ENCODE measurements around the gene EHMT1. TPM values are rescaled to one million over a fixed set of nuclear protein-coding genes. Genes with fewer than 3 reads are reported as not detected.
A peak's percentile ranks its signal among the peaks of the same experiment; 100 is the strongest.
"Not testable (repeated sequence)": the region's sequence is repeated elsewhere in the genome, so short reads cannot be mapped to it uniquely, and the experiment has no call there.

EHMT1 gene
- total RNA-seq, 2 experiments from 2014 or later: 66.0 to 70.8 TPM

- H3K9me3 Mint-ChIP-seq: no peaks in the 10 kb centered on the region
- peak overlapping the region; percentile 14 for H3K4me3 Mint-ChIP-seq
- H3K4me1 Mint-ChIP-seq (ENCODE audit: low read depth): peaks cover 52% of the 10 kb centered on the region
- ChIA-PET POLR2A (no interaction called here), CTCF (no interaction called here)
- H3K36me3 Mint-ChIP-seq: peaks cover 8% of the 10 kb centered on the region
- no peaks in the 10 kb centered on the region for H3K27me3 Mint-ChIP-seq
- intact Hi-C loops (cut with micrococcal nuclease): loop anchor here (2.0 kb wide), 1 partner anchor 18 kb away; no protein-coding TSS in a partner anchor
- peak overlapping the region; percentile 4 for H3K27ac Mint-ChIP-seq
- peak; percentile 24 for DNase-seq
These were observed 2.4 kb downstream of the EHMT1 start for GRCh38 chr9:137621131-137621757.

- intact Hi-C loops (cut with micrococcal nuclease); POLR2A ChIA-PET; H3K4me3 Mint-ChIP-seq; DNase-seq; CTCF ChIA-PET; H3K27me3 Mint-ChIP-seq; H3K9me3 Mint-ChIP-seq; H3K36me3 Mint-ChIP-seq: not testable (repeated sequence)
- peaks cover 50% of the 10 kb centered on the region for H3K4me1 Mint-ChIP-seq (ENCODE audit: low read depth)
- H3K27ac Mint-ChIP-seq: peak overlapping the region; percentile 33
These were observed 3.4 kb downstream of the EHMT1 start for GRCh38 chr9:137622211-137622610.

- Mint-ChIP-seq H3K9me3 (no peaks in the 10 kb centered on the region), H3K27ac (peak overlapping the region; percentile 28), H3K27me3 (no peaks in the 10 kb centered on the region), H3K4me1 (ENCODE audit: low read depth) (peaks cover 50% of the 10 kb centered on the region), H3K4me3 (no peak overlapping the region), H3K36me3 (peaks cover 9% of the 10 kb centered on the region)
- no peak for DNase-seq
- intact Hi-C loops (cut with micrococcal nuclease): no loop called here
- ChIA-PET CTCF (no interaction called here), POLR2A (interaction anchor here (0.6 kb wide), 1 partner anchor 12 kb away, joined by 3 read pairs; no protein-coding TSS in a partner anchor)
These were observed 7.7 kb downstream of the EHMT1 start for GRCh38 chr9:137626464-137626863.

GRCh38 chr9:137627406-137627805, 8.6 kb downstream of the EHMT1 start:
- intact Hi-C loops (cut with micrococcal nuclease); H3K4me3 Mint-ChIP-seq; DNase-seq; H3K27ac Mint-ChIP-seq; POLR2A ChIA-PET; H3K27me3 Mint-ChIP-seq; H3K9me3 Mint-ChIP-seq; H3K36me3 Mint-ChIP-seq: not testable (repeated sequence)
- H3K4me1 Mint-ChIP-seq (ENCODE audit: low read depth): peaks cover 51% of the 10 kb centered on the region
- CTCF ChIA-PET: interaction anchor here (1.8 kb wide), 1 partner anchor 46 kb away, joined by 7 read pairs; no protein-coding TSS in a partner anchor

GRCh38 chr9:137630126-137630525, 11.3 kb downstream of the EHMT1 start:
- intact Hi-C loops (cut with micrococcal nuclease): no loop called here
- peaks cover 61% of the 10 kb centered on the region for H3K4me1 Mint-ChIP-seq (ENCODE audit: low read depth)
- no peaks in the 10 kb centered on the region for H3K27me3 Mint-ChIP-seq
- POLR2A ChIA-PET: interaction anchor here (0.9 kb wide), 1 partner anchor 10 kb away, joined by 3 read pairs; no protein-coding TSS in a partner anchor
- no peak for DNase-seq
- no peak overlapping the region for H3K4me3 Mint-ChIP-seq
- peaks cover 4% of the 10 kb centered on the region for H3K36me3 Mint-ChIP-seq
- no peak overlapping the region for H3K27ac Mint-ChIP-seq
- no peaks in the 10 kb centered on the region for H3K9me3 Mint-ChIP-seq
- CTCF ChIA-PET: no interaction called here

- Mint-ChIP-seq H3K4me3 (no peak overlapping the region), H3K4me1 (ENCODE audit: low read depth) (peaks cover 55% of the 10 kb centered on the region), H3K9me3 (no peaks in the 10 kb centered on the region), H3K27ac (no peak overlapping the region), H3K36me3 (peaks cover 4% of the 10 kb centered on the region), H3K27me3 (no peaks in the 10 kb centered on the region)
- ChIA-PET CTCF (no interaction called here), POLR2A (no interaction called here)
- DNase-seq: no peak
- intact Hi-C loops (cut with micrococcal nuclease): no loop called here
These were observed 11.9 kb downstream of the EHMT1 start for GRCh38 chr9:137630679-137631078.

GRCh38 chr9:137631345-137632229, 12.8 kb downstream of the EHMT1 start:
- Mint-ChIP-seq H3K27ac (no peak overlapping the region), H3K36me3 (peaks cover 4% of the 10 kb centered on the region), H3K27me3 (no peaks in the 10 kb centered on the region), H3K9me3 (no peaks in the 10 kb centered on the region), H3K4me1 (ENCODE audit: low read depth) (peaks cover 56% of the 10 kb centered on the region), H3K4me3 (no peak overlapping the region)
- no peak for DNase-seq
- intact Hi-C loops (cut with micrococcal nuclease): no loop called here
- ChIA-PET CTCF (no interaction called here), POLR2A (no interaction called here)

- CTCF ChIA-PET: no interaction called here
- POLR2A ChIA-PET: no interaction called here
- no peak for DNase-seq
- intact Hi-C loops (cut with micrococcal nuclease): no loop called here
- Mint-ChIP-seq H3K4me3 (no peak overlapping the region), H3K4me1 (ENCODE audit: low read depth) (peaks cover 57% of the 10 kb centered on the region), H3K27me3 (no peaks in the 10 kb centered on the region), H3K36me3 (peaks cover 4% of the 10 kb centered on the region), H3K27ac (no peak overlapping the region), H3K9me3 (no peaks in the 10 kb centered on the region)
These were observed 13.7 kb downstream of the EHMT1 start for GRCh38 chr9:137632230-137633161.

- ChIA-PET CTCF (no interaction called here), POLR2A (interaction anchor here (0.6 kb wide), 1 partner anchor 82 kb away, joined by 3 read pairs; the partner anchor contains the start of gene MRPL41)
- H3K27me3 Mint-ChIP-seq: no peaks in the 10 kb centered on the region
- intact Hi-C loops (cut with micrococcal nuclease): no loop called here
- H3K9me3 Mint-ChIP-seq: no peaks in the 10 kb centered on the region
- H3K36me3 Mint-ChIP-seq: peaks cover 2% of the 10 kb centered on the region
- peaks cover 53% of the 10 kb centered on the region for H3K4me1 Mint-ChIP-seq (ENCODE audit: low read depth)
- DNase-seq: no peak
- H3K27ac Mint-ChIP-seq: no peak overlapping the region
- H3K4me3 Mint-ChIP-seq: no peak overlapping the region
These were observed 15.2 kb downstream of the EHMT1 start for GRCh38 chr9:137634016-137634415.

GRCh38 chr9:137638680-137639079, 19.9 kb downstream of the EHMT1 start:
- intact Hi-C loops (cut with micrococcal nuclease): loop anchor here (2.0 kb wide), 1 partner anchor 18 kb away; no protein-coding TSS in a partner anchor
- peaks cover 45% of the 10 kb centered on the region for H3K4me1 Mint-ChIP-seq (ENCODE audit: low read depth)
- H3K27me3 Mint-ChIP-seq: no peaks in the 10 kb centered on the region
- POLR2A ChIA-PET: interaction anchor here (0.6 kb wide), 1 partner anchor 12 kb away, joined by 3 read pairs; no protein-coding TSS in a partner anchor
- H3K4me3 Mint-ChIP-seq: peak overlapping the region; percentile 3
- no peak for DNase-seq
- H3K27ac Mint-ChIP-seq: peak overlapping the region; percentile 52
- H3K9me3 Mint-ChIP-seq: no peaks in the 10 kb centered on the region
- H3K36me3 Mint-ChIP-seq: peaks cover 1% of the 10 kb centered on the region
- CTCF ChIA-PET: interaction anchor here (0.6 kb wide), 1 partner anchor 57 kb away, joined by 3 read pairs; no protein-coding TSS in a partner anchor

- Mint-ChIP-seq H3K9me3 (no peaks in the 10 kb centered on the region), H3K4me3 (peak overlapping the region; percentile 68), H3K27ac (peak overlapping the region; percentile 79), H3K27me3 (no peaks in the 10 kb centered on the region), H3K36me3 (peaks cover 5% of the 10 kb centered on the region), H3K4me1 (ENCODE audit: low read depth) (peaks cover 44% of the 10 kb centered on the region)
- POLR2A ChIA-PET: no interaction called here
- CTCF ChIA-PET: interaction anchor here (1.1 kb wide), 1 partner anchor 34 kb away, joined by 4 read pairs; no protein-coding TSS in a partner anchor
- no peak for DNase-seq
- intact Hi-C loops (cut with micrococcal nuclease): loop anchor here (2.0 kb wide), 1 partner anchor 19 kb away; no protein-coding TSS in a partner anchor
These were observed 20.7 kb downstream of the EHMT1 start for GRCh38 chr9:137639303-137640051.
